HG03066 (cell line): ENCODE results near the gene GPS2.

Source experiments
- ATAC-seq: cut with Tn5 transposase; IDR thresholded peaks from one replicate; pipeline ENCODE4 v1.9.1; 2021; ENCODE audit warnings: low read depth; ENCODE audit not compliant: unreplicated experiment

The GPS2 gene, protein sequence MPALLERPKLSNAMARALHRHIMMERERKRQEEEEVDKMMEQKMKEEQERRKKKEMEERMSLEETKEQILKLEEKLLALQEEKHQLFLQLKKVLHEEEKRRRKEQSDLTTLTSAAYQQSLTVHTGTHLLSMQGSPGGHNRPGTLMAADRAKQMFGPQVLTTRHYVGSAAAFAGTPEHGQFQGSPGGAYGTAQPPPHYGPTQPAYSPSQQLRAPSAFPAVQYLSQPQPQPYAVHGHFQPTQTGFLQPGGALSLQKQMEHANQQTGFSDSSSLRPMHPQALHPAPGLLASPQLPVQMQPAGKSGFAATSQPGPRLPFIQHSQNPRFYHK

DNA sequence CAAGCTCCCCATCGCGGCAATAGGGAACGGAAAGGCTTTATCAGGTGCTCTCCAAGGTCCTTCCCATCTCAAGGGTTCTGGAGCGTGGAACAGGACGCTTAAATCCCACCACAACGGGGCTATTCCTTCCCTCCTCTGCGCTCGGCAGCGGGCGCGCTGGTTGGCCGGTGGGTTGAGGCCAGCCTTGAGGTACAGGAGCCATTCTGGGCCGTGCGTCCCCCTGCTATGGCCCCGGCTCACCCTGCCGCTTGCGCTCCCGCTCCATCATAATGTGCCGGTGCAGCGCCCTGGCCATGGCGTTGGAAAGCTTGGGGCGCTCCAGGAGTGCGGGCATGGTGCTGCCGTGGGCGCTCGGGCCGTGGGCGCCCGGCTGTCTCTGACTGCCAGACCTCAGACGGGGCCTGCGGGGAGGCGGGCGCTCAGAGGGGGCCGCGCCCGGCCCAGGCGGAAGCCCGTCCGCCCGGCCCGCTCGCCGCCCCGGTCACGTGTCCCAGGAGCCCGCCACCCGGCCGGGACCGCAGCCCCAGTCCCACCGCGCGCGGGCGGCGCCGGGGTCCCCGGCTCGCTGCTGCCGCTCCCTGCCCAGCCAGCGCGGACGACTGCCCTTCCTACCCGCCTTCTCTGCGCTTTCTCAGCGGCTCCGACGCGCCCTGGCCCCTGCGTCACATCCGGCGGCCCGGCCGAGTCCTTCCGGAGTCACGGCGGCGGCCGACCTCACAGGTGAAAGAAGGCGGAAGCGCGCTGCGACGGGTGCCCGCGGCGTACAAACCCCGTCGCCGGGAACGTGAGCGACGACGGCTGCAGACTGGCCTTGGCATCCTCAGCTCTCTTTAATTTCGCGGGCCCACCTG is at the start of gene GPS2:
GPS2 (minus strand) TSS at position 642 of the 851 bp plus-strand sequence; CDS start at position 334, 308 bp downstream.
- peak; percentile 65 for ATAC-seq

DNA sequence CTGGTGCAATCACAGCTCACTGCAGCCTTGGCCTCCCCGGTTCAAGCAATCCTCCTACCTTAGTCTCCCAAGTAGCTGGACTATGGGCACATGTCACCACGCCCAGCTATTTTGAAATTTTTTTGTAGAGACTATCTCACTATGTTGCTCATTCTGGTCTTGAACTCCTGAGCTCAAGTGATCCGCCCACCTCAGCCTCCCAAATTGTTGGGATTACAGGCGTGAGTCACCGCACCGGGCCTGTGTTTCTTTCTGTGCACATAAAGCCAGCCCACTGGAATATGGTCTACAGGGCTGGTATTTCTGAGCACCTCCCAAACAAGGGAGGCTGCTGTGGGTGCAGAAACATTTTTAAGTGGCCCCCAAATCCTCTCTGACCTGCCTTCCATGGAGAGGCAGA is 48.2 kb upstream of the GPS2 start:
- no peak for ATAC-seq

- ATAC-seq, result no peak
These were observed 46.7 kb upstream of the GPS2 start for GRCh38 chr17:7361906-7362305.

DNA sequence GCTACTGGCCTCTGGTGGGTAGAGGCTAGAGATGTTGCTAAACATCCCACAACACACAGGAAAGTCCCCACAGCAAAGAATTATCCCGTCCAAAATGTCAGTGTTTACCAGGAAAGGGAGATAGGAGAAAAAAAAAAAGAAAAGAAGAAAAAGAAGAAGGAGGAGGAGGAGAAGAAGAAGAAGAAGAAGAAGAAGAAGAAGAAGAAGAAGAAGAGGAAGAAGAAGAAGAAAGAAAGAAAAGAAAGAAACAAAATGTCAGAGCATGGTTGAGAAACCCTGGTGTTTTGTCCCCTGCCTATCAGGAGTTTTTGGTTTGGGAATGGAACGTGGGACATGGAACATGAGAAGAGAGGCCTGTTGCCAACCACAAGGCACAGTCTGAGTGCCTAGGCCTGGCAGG is 42.2 kb upstream of the GPS2 start:
- ATAC-seq, result no peak

DNA sequence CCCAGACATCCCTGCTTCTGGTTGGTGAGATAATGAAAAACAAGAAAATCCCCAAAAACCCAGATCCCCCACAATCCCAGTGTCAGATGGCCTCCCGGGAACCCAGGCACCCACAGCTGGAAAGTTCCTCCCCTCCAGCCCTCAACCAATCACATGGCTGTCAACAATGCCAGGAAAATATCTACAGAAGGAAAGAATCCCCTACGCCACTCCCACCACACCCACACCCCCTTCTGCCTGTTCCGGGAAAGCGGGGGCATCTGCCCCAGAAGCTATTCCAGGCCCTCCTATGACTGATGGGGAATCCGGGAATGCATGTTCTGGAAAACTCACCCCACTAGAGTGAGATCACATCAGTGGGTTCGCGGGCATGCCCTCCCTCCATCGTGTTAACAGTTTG is 41.6 kb upstream of the GPS2 start:
- ATAC-seq, result no peak

DNA sequence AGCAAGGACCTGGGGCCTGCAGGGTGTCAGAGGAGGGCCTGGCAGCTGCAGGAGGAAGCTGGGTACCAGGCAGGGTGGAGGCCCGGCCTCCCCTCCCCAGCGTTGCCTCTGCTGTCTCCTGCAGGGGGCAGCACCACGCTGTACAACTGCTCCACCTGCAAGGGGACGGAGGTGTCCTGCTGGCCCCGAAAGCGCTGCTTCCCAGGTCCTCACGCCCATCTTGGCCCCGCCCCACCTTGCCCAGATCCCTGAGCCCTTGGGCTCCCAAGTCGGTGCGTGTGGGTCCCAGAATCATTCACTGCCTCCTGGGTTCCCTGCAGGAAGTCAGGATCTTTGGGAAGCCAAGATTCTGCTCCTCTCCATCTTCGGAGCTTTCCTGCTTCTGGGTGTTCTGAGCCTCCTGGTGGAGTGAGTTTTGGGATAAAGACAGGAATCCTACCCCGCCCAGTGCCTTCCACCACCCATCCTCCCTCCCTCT is 41.0 kb upstream of the GPS2 start:
- ATAC-seq, result no peak

- no peak for ATAC-seq
These were observed 40.4 kb upstream of the GPS2 start for GRCh38 chr17:7355573-7355972.

DNA sequence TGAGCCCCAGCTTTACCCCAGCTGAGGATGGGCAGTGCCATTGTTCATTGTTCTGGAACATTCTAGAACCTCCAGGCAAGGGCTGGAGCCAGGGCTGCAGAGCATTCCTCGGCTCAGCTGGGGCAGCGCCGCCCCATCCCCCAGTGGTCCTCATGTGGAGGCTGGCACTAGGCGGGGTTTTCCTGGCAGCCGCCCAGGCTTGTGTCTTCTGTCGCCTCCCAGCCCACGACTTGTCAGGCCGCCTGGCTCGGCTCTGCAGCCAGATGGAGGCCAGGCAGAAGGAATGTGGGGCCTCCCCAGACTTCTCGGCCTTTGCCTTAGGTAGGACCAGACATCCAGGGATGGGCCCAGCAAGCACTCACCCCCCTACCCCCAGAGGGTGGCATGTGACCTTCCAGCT is 39.9 kb upstream of the GPS2 start, which contains the start of gene TMEM95:
TMEM95 (plus strand) TSS at position 104 of the 400 bp plus-strand sequence; CDS start at position 153, 49 bp downstream.
- no peak for ATAC-seq

GRCh38 chr17:7354262-7354843 is 39.2 kb upstream of the GPS2 start:
- ATAC-seq, result no peak

DNA sequence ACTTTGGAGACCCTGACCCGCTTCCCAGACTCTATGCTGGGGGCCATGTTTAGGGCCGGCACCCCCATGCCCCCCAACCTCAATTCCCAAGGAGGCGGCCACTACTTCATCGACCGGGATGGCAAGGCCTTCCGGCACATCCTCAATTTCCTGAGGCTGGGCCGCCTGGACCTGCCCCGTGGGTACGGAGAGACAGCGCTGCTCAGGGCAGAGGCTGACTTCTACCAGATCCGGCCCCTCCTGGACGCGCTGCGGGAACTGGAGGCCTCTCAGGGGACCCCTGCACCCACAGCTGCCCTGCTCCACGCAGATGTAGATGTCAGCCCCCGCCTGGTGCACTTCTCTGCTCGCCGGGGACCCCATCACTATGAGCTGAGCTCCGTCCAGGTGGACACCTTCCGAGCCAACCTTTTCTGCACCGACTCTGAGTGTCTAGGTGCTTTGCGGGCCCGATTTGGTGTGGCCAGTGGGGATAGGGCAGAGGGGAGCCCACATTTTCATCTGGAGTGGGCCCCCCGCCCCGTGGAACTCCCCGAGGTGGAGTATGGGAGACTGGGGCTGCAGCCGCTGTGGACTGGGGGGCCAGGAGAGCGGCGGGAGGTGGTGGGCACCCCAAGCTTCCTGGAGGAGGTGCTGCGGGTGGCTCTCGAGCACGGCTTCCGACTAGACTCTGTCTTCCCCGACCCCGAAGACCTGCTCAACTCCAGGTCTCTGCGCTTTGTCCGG is 37.9 kb upstream of the GPS2 start:
- ATAC-seq, result no peak

DNA sequence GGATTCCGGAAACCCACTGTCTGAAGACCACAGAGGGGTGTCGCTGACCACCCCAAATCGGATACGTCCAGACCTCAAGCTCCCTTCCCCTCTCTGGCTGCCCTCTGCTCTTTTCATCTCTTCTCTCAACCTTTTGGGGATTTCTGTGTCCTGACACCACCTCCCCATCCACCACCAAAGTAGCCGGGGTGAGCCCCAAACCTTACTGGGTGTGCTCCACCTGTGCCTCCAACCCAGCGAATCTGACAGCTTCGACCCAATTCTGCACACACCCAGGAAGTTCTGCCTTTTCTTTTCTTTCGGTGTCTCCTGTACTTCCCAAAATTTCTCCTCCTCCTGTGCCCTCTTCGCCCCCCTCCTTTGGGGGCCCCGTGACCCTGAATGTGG is 37.3 kb upstream of the GPS2 start:
- no peak for ATAC-seq

DNA sequence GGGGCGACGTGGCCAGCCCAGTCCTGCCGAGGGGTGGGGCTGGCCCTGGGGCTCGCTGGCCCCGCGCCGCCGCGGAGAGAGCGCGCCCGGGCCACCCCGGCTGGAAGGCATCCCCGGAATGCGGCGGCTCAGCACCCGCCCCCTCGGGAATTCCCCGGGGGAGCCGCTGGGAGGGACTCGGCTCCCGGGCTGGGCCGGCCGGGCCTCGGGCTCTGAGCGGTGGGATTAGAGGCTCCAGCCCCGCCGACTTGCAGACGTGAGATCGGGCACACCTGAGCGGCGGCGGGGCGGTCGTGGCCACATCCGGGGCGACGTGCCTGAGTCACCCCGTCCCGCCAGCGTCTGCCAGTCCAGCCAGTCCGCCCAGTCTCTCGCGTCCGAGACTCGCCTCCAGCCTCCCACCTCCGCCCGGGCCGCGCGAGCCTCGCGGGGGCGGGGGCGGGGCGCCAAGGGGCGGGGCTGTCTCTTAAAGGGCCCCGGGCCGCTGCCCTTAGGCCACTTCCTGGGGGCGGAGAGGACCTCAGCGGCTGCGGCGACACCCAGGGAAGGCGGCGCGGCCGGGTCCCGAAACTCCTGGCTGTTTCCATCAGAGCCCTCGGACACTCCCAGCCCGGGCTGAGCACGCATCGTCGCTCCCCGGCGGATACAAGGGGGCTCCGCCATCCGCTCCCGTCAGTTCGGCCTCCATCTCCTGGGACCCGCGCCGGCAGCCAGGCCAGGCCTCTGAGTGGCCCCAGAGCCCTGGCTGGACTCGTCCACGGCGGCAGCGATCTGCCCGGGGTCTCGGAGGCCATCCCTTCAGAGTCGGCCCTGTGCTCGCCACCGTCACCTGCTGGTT is 36.7 kb upstream of the GPS2 start, which contains the start of gene KCTD11:
KCTD11 (plus strand) TSS at position 498 of the 838 bp plus-strand sequence.
- ATAC-seq, result peak; percentile 63

GRCh38 chr17:7348478-7349242 is 33.5 kb upstream of the GPS2 start:
- no peak for ATAC-seq

DNA sequence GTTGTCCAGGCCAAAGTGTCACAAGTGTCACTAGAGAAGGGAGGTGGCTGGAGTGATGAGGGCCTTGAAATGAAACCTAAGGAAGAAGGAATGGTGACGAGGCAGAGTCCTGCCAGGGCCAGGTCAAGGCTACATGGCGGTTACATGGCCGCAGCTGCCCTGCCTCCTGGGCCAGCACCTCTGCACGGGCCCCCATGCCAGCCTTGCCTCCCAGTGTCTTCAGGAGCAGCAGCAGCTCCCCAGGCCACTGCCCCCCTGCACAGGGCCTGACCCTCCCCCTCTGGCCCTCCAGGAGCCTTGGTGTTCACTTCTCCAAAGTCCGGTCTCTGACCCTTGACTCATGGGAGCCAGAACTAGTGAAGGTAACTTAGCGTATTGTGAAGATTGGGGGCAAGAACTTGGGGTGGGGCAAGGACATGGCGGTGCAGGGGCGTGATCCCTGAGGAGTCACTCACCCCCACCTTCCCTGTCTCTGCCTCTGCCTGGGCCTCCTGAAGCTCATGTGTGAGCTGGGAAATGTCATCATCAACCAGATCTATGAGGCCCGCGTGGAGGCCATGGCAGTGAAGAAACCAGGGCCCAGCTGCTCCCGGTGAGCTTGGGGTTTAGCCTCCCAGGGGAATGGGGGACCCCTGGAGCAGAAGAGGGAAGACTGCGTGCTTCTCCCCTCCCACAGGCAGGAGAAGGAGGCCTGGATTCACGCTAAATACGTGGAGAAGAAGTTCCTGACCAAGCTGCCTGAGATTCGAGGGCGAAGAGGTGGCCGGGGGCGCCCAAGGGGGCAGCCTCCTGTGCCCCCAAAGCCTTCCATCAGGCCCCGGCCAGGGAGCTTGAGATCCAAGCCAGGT is 32.7 kb upstream of the GPS2 start:
- no peak for ATAC-seq

GRCh38 chr17:7346761-7347614 is 31.8 kb upstream of the GPS2 start:
- ATAC-seq, result no peak

DNA sequence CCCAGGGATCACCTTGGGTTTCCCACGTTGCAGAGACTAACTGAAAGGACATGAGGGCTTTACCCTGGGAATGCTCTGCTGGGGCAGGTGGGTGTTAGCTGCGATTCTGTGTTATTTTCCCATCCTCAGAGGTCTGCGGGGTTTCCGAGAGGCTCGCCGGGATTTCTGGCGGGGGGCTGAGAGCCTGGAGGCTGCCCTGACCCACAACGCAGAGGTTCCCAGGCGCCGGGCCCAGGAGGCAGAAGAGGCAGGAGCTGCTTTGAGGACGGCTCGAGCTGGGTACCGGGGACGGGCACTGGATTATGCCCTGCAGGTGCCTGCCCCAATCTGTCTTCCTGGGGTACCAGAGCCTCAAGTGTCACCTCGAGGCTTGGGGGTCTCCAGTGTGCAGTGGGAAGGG is 28.1 kb upstream of the GPS2 start:
- ATAC-seq, result no peak

GRCh38 chr17:7341842-7342241 is 26.7 kb upstream of the GPS2 start:
- ATAC-seq, result no peak
